Mucosa of gallbladder (tissue), 1 donor: Measurements from ENCODE around the gene UST. TPM values are rescaled to one million over a fixed set of nuclear protein-coding genes. Genes with fewer than 3 reads are reported as not detected.
"Not testable (repeated sequence)": the region's sequence is repeated elsewhere in the genome, so short reads cannot be mapped to it uniquely, and the experiment has no call there.

Experiments
- DNase-seq: peaks from one replicate; pipeline ENCODE4 v3.0.0-alpha.2; 2020; ENCODE audit warnings: low spot score
- total RNA-seq: library from RNA; stranded (reverse); gene quantifications from one replicate; pipeline ENCODE4 v1.2.1, GENCODE V29; 2021
- donor health status: DM: no; HTN: no; CAD: no.

Gene UST
- total RNA-seq, 1 donor from 2014 or later, result 24.0 TPM

- no peak for DNase-seq
Observed at GRCh38 chr6:148836751-148837150, 89.9 kb downstream of the UST start.

- DNase-seq, result no peak
Observed at GRCh38 chr6:148837941-148838340, 91.1 kb downstream of the UST start.

- DNase-seq, result no peak
Observed at GRCh38 chr6:148839044-148839443, 92.2 kb downstream of the UST start.

DNA sequence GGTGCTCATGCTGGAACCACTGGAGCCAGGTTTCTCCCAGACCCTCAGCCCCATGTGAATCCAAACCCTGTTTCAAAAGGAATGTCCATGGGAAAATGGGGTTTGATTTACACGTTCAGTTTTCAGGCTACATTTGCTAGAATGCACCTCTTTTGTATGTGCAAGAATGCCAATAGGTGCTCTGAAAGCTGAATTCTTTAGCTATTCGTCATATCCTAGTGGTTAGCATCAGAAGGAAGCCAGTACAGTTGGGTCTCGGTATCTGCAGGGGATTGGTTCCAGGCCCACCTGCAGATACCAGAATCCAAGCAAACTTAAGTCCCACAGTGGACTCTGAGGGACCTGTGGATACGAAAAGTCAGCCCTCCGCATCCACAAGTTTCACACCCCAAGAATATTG, 93.4 kb downstream of the UST start:
- no peak for DNase-seq

GRCh38 chr6:148842296-148843019, 95.6 kb downstream of the UST start:
- DNase-seq, result no peak

DNA sequence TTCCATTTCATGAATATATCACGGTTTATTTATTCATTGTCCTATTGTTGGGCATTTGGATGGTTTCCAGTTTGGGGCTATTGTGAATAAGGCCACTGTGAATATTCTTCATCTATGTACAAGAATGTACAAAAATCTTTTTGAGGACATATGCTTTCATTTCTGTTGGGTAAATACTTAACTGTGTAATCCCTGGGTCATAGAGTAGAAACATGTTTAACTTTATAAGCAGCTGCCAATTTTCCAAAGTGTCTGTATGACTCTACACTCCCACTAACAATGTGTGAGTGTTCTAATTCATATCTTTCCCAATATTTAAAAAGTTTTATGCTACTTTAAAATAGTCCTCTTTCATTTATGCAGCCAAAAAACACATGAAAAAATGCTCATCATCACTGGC, 98.6 kb downstream of the UST start:
- DNase-seq, result no peak

- DNase-seq, result no peak
Observed at GRCh38 chr6:148846778-148847761, 100.2 kb downstream of the UST start.

DNA sequence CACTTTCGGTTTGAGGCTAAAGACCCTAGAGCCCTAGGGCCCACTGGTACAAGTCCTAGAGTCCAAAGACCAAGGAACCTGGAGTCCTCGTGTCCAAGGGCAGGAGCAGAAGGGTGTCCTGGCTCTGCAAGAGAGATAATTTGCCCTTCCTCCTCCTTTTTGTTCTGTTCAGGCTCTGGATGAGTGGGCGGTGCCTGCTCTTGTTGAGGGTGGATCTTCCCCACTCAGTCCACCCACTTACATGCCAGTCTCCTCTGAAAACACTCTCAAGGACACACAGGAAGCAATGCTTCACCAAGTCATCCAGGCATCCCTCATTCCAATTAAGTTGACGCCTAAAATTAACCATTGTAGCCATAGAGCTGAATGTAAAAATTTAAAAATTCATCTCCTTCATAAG, 102.1 kb downstream of the UST start:
- DNase-seq, result no peak

GRCh38 chr6:148849449-148849848, 102.6 kb downstream of the UST start:
- not testable (repeated sequence) for DNase-seq

- no peak for DNase-seq
Observed at GRCh38 chr6:148850964-148851363, 104.1 kb downstream of the UST start.

GRCh38 chr6:148851683-148852556, 105.1 kb downstream of the UST start:
- DNase-seq, result no peak

- no peak for DNase-seq
Observed at GRCh38 chr6:148852688-148853087, 105.9 kb downstream of the UST start.

DNA sequence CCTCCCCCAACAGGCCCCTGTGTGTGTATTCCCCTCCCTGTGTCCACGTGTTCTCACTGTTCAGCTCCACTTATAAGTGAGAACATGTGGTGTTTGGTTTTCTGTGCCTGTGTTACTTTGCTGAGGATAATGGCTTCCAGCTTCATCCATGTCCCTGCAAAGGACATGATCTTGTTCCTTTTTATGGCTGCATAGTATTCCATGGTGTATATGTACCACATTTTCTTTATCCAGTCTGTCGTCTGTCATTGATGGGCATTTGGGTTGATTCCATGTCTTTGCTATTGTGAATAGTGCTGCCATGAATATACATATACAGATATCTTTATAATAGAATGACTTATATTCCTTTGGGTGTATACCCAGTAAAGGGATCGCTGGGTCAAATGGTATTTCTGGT, 106.3 kb downstream of the UST start:
- not testable (repeated sequence) for DNase-seq

DNA sequence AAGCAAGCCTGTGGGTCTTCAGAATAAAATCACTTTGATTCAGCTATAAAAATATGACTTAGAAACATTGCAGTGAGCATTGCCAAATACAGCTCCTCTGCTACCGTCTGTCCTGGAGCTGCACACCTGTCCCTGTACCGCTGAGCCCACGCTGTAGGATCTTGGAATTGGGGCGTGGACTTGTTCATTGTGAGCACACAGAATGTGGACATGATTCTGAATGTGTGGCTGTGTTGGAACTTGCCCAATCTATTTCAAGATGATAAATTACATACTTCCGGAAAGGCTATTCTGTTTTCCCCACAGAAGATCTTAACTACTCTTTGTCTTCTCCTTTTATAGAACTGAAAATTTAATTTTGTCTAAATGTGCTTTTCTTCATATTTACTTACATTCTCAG, 107.3 kb downstream of the UST start:
- no peak for DNase-seq

GRCh38 chr6:148854992-148855391, 108.2 kb downstream of the UST start:
- no peak for DNase-seq

DNA sequence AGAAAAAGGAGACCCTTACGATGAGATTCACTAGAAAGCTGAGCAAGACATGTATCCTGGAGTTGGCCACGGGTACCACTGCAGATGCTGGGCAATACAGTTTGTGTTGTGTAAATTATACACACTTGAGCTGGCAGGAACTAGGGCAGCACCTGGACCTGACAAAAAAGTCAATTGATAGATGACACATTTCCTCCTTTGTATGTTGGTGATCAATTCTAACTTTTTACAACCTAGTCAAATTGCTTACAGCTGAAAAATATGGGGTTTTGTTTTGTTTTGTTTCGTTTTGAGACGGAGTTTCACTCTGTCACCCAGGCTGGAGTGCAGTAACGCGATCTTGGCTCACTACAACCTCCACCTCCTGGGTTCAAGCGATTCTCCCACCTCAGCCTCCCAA, 108.9 kb downstream of the UST start:
- DNase-seq, result no peak

DNA sequence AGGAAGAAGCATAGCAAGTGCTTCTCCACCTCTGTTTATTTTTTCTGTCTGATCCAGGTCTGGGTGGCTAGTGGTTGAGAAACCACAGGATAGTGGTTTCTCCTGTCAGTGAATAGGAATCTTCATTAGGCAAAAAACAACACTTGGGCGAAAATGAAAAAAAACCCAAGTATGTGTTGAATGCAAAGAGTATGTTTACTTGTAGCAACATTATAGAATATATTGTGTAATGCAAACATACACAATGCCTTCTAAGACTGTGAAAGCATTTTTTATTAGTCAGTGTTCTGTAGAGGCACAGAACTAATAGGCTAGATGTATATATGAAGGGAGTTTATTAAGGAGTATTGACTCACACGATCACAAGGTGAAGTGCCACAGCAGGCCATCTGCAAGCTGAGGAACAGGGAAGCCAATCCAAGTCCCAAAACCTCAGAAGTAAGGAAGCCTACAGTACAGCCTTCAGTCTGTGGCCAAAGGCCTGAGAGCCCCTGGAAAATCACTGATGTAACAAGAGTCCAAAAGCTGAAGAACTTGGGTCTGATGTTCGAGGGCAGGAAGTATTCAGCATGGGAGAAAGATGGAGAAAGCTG, 111.1 kb downstream of the UST start:
- no peak for DNase-seq

DNA sequence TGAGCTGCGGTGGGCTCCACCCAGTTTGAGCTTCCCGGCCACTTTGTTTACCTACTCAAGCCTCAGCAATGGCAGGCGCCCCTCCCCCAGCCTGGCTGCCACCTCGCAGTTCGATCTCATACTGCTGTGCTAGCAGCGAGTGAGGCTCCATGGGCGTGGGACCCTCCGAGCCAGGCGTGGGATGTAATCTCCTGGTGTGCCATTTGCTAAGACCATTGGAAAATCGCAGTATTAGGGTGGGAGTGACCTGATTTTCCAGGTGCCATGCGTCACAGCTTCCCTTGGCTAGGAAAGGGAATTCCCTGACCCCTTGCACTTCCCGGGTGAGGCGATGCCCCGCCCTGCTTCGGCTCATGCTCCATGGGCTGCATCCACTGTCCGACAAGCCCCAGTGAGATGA, 117.3 kb downstream of the UST start:
- not testable (repeated sequence) for DNase-seq

DNA sequence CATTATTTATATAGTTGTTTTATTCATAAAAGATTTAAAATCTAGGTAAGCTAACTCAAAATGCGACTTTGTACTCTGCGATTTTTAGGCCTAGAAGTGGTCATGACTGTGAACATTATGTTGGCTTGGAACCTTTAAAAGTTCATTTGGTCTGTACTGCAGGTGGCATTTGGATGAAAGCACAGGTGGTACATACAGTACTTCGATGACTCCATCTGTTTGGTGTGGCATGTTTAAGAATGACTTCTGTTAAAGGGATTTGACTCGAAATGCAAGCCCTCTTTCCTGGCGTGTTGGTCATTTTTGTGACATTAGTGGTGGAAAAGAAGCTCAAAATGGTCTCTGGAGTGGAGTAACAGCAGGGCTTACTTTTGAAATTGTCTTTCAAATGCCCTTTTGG, 118.1 kb downstream of the UST start:
- no peak for DNase-seq

DNA sequence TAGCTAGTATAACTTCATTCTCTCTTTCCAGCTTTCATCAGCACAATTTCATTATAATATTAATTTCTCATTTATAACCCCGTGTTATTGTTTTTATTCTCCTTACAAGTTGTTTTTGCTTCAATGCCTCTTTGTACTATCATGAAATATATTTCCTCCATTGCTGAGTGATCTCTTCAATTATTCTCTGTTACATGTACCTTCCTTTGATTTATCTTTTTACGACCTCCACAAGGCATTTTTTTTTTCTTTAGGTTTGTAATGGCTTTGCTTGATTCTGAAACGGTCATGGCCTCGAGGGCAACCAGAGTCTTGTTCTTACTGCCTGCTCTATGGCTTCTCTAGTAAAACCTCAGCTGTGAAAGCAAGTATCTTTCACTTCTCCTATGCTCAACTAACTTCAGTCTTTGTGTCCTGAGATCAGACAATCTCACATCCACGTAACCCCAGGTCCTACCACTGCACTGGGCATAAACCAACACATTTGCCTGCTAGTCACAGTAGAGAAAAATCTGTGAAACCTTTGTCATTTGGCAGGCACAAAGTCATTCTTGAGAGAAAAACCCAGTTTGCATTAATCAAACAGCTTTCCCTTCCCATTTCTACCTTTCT, 119.9 kb downstream of the UST start:
- DNase-seq, result no peak

DNA sequence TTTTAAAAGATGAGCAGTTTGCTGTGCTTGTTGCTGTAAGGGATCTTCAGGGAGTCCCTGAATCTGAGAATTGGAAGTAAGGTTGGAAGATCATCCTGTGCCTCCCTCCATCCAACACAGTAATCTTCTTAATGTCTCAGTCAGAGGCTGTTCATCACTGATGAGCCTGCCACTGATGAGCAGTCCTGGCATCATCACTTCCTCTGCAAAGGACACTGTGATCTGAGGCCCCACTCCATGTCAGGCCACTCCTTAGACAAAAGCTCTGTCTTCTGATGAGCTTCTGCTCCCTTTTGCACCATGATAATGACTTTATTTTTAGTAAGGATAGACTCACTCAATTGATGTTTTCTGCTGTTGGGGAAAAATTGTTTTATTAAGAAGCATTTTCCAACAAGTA, 121.0 kb downstream of the UST start:
- DNase-seq, result no peak
